WTC11 (cell line): ENCODE results near the gene MIA3. TPM values are rescaled to one million over a fixed set of nuclear protein-coding genes. Genes with fewer than 3 reads are reported as not detected.

Experiments
- ATAC-seq: fragments of 200-7000 bp; cut with Tn5 transposase; 2 replicates; pipeline ENCODE4 v1.10.0; 2021; ENCODE audit warnings: mild to moderate bottlenecking, moderate library complexity
- CTCF ChIA-PET: fragments of 300-600 bp; sonication (Branson Sonifier 250); formaldehyde crosslinking; loops from one replicate; lab custom pipeline; 2021; ENCODE audit warnings: antibody characterized with exemption; lab: Charles Lee
- POLR2A ChIA-PET: fragments of 350-600 bp; sonication (Branson Sonifier 250); formaldehyde crosslinking; loops from one replicate; lab custom pipeline; 2021; ENCODE audit warnings: antibody characterized with exemption; lab: Charles Lee
- DNase-seq: peaks from one replicate; pipeline ENCODE4 v3.0.0; 2021; ENCODE audit warnings: low spot score
- H3K27ac Mint-ChIP-seq: 2 replicates; pipeline ENCODE4 v1.8.0; 2021; ENCODE audit warnings: mixed read lengths
- H3K27me3 Mint-ChIP-seq: 2 replicates; pipeline ENCODE4 v1.8.0; 2021; ENCODE audit warnings: low read depth, mild to moderate bottlenecking, moderate library complexity, mixed read lengths
- H3K36me3 Mint-ChIP-seq: 2 replicates; pipeline ENCODE4 v1.8.0; 2021; ENCODE audit warnings: mixed read lengths
- H3K4me1 Mint-ChIP-seq: 2 replicates; pipeline ENCODE4 v1.8.0; 2022; ENCODE audit warnings: mixed read lengths
- H3K4me3 Mint-ChIP-seq: 2 replicates; pipeline ENCODE4 v1.8.0; 2021; ENCODE audit warnings: mild to moderate bottlenecking, moderate library complexity, mixed read lengths
- H3K9me3 Mint-ChIP-seq: 2 replicates; pipeline ENCODE4 v1.8.0; 2021; ENCODE audit warnings: mixed read lengths
- CDX4 ChIP-seq: fragments of 250-450 bp; sonication (Bioruptor Pico); IDR thresholded peaks from 2 replicates; pipeline ENCODE4 v1.9.0; 2021; ENCODE audit warnings: moderate library complexity, mild to moderate bottlenecking, inconsistent platforms, borderline replicate concordance
- CREB1 ChIP-seq: sonication (generic); formaldehyde crosslinking; IDR thresholded peaks from 2 replicates; pipeline ENCODE4 v1.8.0; 2023; ENCODE audit warnings: mild to moderate bottlenecking, missing genetic modification reagents
- CREM ChIP-seq: sonication (generic); formaldehyde crosslinking; IDR thresholded peaks from 2 replicates; pipeline ENCODE4 v1.8.1; 2022; ENCODE audit warnings: mild to moderate bottlenecking, missing genetic modification reagents, moderate library complexity
- ERG ChIP-seq: fragments of 250-450 bp; sonication (Bioruptor Pico); IDR thresholded peaks from 2 replicates; pipeline ENCODE4 v1.8.0; 2021; ENCODE audit warnings: mild to moderate bottlenecking
- ETV6 ChIP-seq: sonication (generic); formaldehyde crosslinking; IDR thresholded peaks from 2 replicates; pipeline ENCODE4 v1.8.1; 2022; ENCODE audit warnings: mild to moderate bottlenecking, missing genetic modification reagents
- FOXK1 ChIP-seq: sonication (generic); formaldehyde crosslinking; IDR thresholded peaks from 2 replicates; pipeline ENCODE4 v1.8.0; 2022; ENCODE audit warnings: mild to moderate bottlenecking, moderate library complexity, missing genetic modification reagents
- IRF2 ChIP-seq: sonication (generic); formaldehyde crosslinking; IDR thresholded peaks from 2 replicates; pipeline ENCODE4 v1.8.0; 2022; ENCODE audit warnings: low read depth, missing genetic modification reagents, borderline replicate concordance
- MLX ChIP-seq: sonication (generic); formaldehyde crosslinking; IDR thresholded peaks from 2 replicates; pipeline ENCODE4 v1.8.1; 2023; ENCODE audit warnings: mild to moderate bottlenecking, missing genetic modification reagents, moderate library complexity
- NFATC4 ChIP-seq: fragments of 250-450 bp; sonication (Bioruptor Pico); IDR thresholded peaks from 2 replicates; pipeline ENCODE4 v1.9.0; 2021; ENCODE audit warnings: mild to moderate bottlenecking
- NFE2L1 ChIP-seq: sonication (generic); formaldehyde crosslinking; IDR thresholded peaks from 2 replicates; pipeline ENCODE4 v1.8.1; 2023; ENCODE audit warnings: missing genetic modification reagents
- NR2C2 ChIP-seq: sonication (generic); formaldehyde crosslinking; IDR thresholded peaks from 2 replicates; pipeline ENCODE4 v1.8.0; 2022; ENCODE audit warnings: mild to moderate bottlenecking, missing genetic modification reagents
- PRDM15 ChIP-seq: sonication (generic); formaldehyde crosslinking; IDR thresholded peaks from 2 replicates; pipeline ENCODE4 v1.8.0; 2022; ENCODE audit warnings: missing genetic modification reagents
- RELA ChIP-seq: sonication (generic); formaldehyde crosslinking; IDR thresholded peaks from 2 replicates; pipeline ENCODE4 v1.8.1; 2022; ENCODE audit warnings: missing genetic modification reagents, mild to moderate bottlenecking, borderline replicate concordance
- RORB ChIP-seq: fragments of 250-450 bp; sonication (Bioruptor Pico); IDR thresholded peaks from 2 replicates; pipeline ENCODE4 v1.9.0; 2021; ENCODE audit warnings: mild to moderate bottlenecking
- SMAD3 ChIP-seq: sonication (generic); formaldehyde crosslinking; IDR thresholded peaks from 2 replicates; pipeline ENCODE4 v1.8.0; 2022; ENCODE audit warnings: missing genetic modification reagents, mild to moderate bottlenecking, borderline replicate concordance
- TCF7 ChIP-seq: sonication (generic); formaldehyde crosslinking; IDR thresholded peaks from 2 replicates; pipeline ENCODE4 v1.8.0; 2022; ENCODE audit warnings: mild to moderate bottlenecking, low read depth, missing genetic modification reagents, moderate library complexity
- USF2 ChIP-seq: sonication (generic); formaldehyde crosslinking; IDR thresholded peaks from 2 replicates; pipeline ENCODE4 v1.8.1; 2023; ENCODE audit warnings: mild to moderate bottlenecking, missing genetic modification reagents, moderate library complexity
- ZNF121 ChIP-seq: sonication (generic); formaldehyde crosslinking; IDR thresholded peaks from 2 replicates; pipeline ENCODE4 v1.8.0; 2023; ENCODE audit warnings: missing genetic modification reagents
- ZNF138 ChIP-seq: sonication (generic); formaldehyde crosslinking; conservative IDR thresholded peaks from 2 replicates; pipeline ENCODE4 v1.8.1; 2022; ENCODE audit warnings: mild to moderate bottlenecking, moderate library complexity, missing genetic modification reagents
- total RNA-seq: library from RNA; stranded (reverse); gene quantifications from 3 replicates; pipeline ENCODE4 v1.2.3, GENCODE V29; 2021
- TF ChIP-seq, protein P1 (sequence below): fragments of 250-450 bp; sonication (Bioruptor Pico); conservative IDR thresholded peaks from 2 replicates; pipeline ENCODE4 v1.9.0; 2021; ENCODE audit warnings: mild to moderate bottlenecking
- TF ChIP-seq, protein P2 (sequence below): sonication (generic); formaldehyde crosslinking; IDR thresholded peaks from 2 replicates; pipeline ENCODE4 v1.8.0; 2022; ENCODE audit warnings: mild to moderate bottlenecking, missing genetic modification reagents
- TF ChIP-seq, protein P3 (sequence below): fragments of 250-450 bp; sonication (Bioruptor Pico); IDR thresholded peaks from 2 replicates; pipeline ENCODE4 v1.9.0; 2021; ENCODE audit warnings: mild to moderate bottlenecking
- TF ChIP-seq, protein P4 (sequence below): fragments of 200-600 bp; IDR thresholded peaks from 2 replicates; pipeline ENCODE4 v1.8.0; 2022; ENCODE audit warnings: antibody characterized with exemption

Gene MIA3
- total RNA-seq, 1 experiment from 2014 or later: 70.0 TPM

DNA sequence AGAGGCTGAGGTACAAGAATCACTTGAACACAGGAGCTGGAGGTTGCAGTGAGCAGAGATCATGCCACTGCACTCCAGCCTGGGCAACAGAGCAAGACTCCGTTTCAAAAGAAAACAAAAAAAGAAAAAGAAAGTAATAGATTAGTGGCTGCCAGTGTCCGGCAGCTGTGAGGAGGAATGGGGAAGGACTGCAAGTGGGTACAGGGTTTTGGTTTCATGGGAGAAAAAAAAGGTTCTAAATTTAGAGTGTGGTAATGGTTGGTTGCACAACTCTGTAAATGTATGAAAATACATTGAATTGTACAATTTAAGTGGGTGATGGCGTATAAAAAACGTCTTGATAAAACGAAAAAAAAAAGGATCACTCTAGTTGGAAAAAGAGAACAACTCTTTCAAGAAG lies 34.8 kb upstream of the MIA3 start (continued):
- no peak for TF ChIP-seq MLX (CRISPR knock-in tag)

DNA sequence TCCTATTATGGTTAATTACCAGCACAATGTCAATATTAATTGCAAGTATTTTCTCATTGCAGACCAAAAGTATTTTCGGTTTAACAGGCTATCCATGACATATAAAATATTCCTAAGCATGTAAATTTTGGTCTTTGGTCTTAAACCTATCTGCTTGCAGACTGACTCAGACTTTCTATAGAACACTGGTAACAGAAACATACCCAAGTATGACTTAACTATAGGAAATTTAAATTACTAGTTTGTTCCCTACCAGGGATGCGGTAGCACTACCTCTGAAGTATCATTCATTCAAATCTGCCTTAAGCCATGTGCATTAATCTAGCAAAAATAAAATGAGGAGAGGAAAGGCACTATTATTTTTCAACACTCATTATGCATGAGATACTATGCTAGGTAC lies 31.1 kb upstream of the MIA3 start:
- H3K4me3 Mint-ChIP-seq: no peak overlapping the region
- ChIA-PET CTCF (no interaction called here), POLR2A (no interaction called here)
- H3K9me3 Mint-ChIP-seq: no peaks in the 10 kb centered on the region
- H3K36me3 Mint-ChIP-seq: peaks cover 45% of the 10 kb centered on the region
- peaks cover 19% of the 10 kb centered on the region for H3K4me1 Mint-ChIP-seq
- no peaks in the 10 kb centered on the region for H3K27me3 Mint-ChIP-seq
- H3K27ac Mint-ChIP-seq: no peak overlapping the region
- DNase-seq: no peak
- TF ChIP-seq NFE2L1 (CRISPR knock-in tag) (no peak), NR2C2 (CRISPR knock-in tag) (no peak), USF2 (CRISPR knock-in tag) (no peak), CREB1 (CRISPR knock-in tag) (no peak), SMAD3 (no peak), RELA (no peak), ZNF138 (no peak)
- TF ChIP-seq, protein P1, sequence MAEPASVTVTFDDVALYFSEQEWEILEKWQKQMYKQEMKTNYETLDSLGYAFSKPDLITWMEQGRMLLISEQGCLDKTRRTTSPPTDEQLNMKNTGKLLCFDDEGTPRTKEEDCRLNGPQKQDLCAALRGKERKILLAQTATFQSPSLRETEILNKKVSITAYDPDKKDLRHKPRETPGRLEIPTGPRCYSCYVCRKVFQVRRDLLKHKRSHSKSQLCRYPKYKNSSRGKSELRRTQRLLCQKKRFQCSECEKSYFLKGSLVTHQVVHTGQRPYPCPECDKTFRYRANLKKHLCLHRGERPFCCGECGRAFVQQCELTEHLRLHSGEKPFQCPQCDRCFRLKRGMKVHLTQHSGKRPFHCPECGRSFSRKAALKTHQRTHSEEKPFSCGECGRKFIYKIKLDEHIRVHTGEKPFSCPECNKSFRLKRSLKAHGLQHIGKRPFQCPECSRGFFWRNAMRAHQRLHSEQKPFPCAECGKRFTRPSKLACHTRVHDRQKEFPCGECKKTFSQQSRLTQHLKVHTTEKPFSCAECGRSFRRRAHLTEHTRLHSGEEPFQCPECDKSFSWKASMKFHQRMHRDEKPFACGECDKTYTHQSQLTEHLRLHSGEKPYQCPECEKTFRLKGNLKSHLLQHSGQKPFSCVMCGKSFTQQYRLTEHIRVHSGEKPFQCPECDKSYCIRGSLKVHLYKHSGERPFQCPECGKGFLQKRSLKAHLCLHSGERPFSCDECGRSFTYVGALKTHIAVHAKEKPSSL (CRISPR knock-in tag): no peak
- TF ChIP-seq, protein P2, sequence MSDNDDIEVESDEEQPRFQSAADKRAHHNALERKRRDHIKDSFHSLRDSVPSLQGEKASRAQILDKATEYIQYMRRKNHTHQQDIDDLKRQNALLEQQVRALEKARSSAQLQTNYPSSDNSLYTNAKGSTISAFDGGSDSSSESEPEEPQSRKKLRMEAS: no peak
- ATAC-seq: no peak

- POLR2A ChIA-PET: no interaction called here
- CTCF ChIA-PET: no interaction called here
- Mint-ChIP-seq H3K9me3 (no peaks in the 10 kb centered on the region), H3K4me3 (peak overlapping the region; percentile 32), H3K4me1 (peaks cover 19% of the 10 kb centered on the region), H3K27ac (no peak overlapping the region), H3K27me3 (0 out of 2 replicates have a peak, but pooled peaks cover 5% of the 10 kb centered on the region), H3K36me3 (peaks cover 32% of the 10 kb centered on the region)
- ATAC-seq: no peak
- DNase-seq: no peak
- no peak for TF ChIP-seq SMAD3
- TF ChIP-seq CDX4 (CRISPR knock-in tag): no peak
- no peak for TF ChIP-seq PRDM15 (CRISPR knock-in tag)
- TF ChIP-seq, protein P3, sequence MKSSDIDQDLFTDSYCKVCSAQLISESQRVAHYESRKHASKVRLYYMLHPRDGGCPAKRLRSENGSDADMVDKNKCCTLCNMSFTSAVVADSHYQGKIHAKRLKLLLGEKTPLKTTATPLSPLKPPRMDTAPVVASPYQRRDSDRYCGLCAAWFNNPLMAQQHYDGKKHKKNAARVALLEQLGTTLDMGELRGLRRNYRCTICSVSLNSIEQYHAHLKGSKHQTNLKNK: no peak
- no peak for TF ChIP-seq FOXK1 (CRISPR knock-in tag)
- TF ChIP-seq NFATC4: no peak
- no peak for TF ChIP-seq RORB (CRISPR knock-in tag)
- no peak for TF ChIP-seq ZNF121 (CRISPR knock-in tag)
- no peak for TF ChIP-seq IRF2 (CRISPR knock-in tag)
- no peak for TF ChIP-seq ETV6 (CRISPR knock-in tag)
- no peak for TF ChIP-seq NR2C2 (CRISPR knock-in tag)
- no peak for TF ChIP-seq TCF7 (CRISPR knock-in tag)
- TF ChIP-seq, protein P4, sequence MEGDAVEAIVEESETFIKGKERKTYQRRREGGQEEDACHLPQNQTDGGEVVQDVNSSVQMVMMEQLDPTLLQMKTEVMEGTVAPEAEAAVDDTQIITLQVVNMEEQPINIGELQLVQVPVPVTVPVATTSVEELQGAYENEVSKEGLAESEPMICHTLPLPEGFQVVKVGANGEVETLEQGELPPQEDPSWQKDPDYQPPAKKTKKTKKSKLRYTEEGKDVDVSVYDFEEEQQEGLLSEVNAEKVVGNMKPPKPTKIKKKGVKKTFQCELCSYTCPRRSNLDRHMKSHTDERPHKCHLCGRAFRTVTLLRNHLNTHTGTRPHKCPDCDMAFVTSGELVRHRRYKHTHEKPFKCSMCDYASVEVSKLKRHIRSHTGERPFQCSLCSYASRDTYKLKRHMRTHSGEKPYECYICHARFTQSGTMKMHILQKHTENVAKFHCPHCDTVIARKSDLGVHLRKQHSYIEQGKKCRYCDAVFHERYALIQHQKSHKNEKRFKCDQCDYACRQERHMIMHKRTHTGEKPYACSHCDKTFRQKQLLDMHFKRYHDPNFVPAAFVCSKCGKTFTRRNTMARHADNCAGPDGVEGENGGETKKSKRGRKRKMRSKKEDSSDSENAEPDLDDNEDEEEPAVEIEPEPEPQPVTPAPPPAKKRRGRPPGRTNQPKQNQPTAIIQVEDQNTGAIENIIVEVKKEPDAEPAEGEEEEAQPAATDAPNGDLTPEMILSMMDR: no peak
- TF ChIP-seq ERG (CRISPR knock-in tag): no peak
- TF ChIP-seq CREM: no peak
Measured at GRCh38 chr1:222588135-222588534, 29.8 kb upstream of the MIA3 start.
